Endothelial cell of coronary artery (primary cell): ENCODE data around the gene CEL. TPM values are rescaled to one million over a fixed set of nuclear protein-coding genes. Genes with fewer than 3 reads are reported as not detected.

ENCODE experiments used
- total RNA-seq: library from RNA; depleted of rRNA; stranded (reverse); fragments of >200 nt; gene quantifications from 2 replicates; pipeline ENCODE4 v1.2.3, GENCODE V29; 2014

The CEL gene
- total RNA-seq = 0.18 and 0.28 TPM in 2 replicates

DNA sequence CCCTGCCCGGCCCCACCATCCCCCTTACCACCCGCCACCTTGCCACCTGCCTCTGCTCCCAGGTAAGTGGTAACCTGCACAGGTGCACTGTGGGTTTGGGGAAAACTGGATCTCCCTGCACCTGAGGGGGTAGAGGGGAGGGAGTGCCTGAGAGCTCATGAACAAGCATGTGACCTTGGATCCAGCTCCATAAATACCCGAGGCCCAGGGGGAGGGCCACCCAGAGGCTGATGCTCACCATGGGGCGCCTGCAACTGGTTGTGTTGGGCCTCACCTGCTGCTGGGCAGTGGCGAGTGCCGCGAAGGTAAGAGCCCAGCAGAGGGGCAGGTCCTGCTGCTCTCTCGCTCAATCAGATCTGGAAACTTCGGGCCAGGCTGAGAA, at the start of gene CEL:
CEL (plus strand) TSS at position 218 of the 382 bp plus-strand sequence; CDS start at position 240, 22 bp downstream.

DNA sequence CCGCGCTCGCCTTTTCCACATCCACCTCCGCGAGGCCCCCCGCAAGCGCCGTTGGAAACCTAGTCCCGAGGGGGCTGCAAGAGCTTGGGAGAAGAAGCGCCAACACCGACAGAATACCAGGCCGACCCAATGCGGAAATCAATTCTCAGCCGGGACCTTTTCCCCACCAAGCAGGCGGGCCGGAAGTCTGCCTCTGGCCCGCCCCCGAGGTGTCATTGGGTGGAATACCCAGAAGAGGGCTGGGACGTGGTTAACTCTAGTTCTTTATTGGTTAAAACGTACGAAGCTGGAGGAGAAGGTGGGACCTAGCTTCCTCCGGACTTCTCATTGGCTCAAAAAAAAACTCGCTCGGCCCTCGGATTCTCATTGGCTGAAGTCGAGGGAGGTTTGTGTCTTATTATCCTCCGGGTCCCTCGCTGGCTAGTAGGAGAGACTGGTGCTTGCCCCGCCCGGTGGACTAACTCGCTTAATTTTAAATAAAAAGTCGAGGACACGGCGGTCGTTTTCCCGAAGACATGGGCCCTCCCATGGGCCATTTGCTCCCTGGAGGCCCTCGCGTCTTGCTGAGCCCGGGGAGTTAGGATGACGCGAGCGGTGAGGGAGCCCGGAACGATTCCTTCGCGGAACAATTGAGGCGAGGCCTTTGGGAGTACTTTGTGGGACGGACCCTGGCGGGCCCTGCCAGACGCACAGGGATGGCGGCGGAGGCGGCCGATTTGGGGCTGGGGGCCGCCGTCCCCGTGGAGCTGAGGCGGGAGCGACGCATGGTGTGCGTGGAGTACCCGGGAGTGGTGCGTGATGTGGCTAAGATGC, 31.3 kb upstream of the CEL start, which contains the start of gene GTF3C5:
GTF3C5 (plus strand) TSS at position 681 of the 813 bp plus-strand sequence; CDS start at position 696, 15 bp downstream.

Other genes with a start within 250 kb of the CEL start
- gene AK8, start 183.7 kb upstream of the CEL start, total RNA-seq = 0.09 TPM in 2 replicates
- 1.3 and 1.4 TPM in 2 replicates for gene SPACA9, start 183.1 kb upstream of the CEL start, total RNA-seq
- gene TSC1, start 117.4 kb upstream of the CEL start, total RNA-seq = 19.8 and 29.7 TPM in 2 replicates
- not detected in 2 replicates for gene GFI1B, start 83.3 kb upstream of the CEL start, total RNA-seq
- 42.4 and 50.9 TPM in 2 replicates for gene GTF3C5, start 31.0 kb upstream of the CEL start, total RNA-seq
- 30.6 and 30.9 TPM in 2 replicates for gene RALGDS, start 59.3 kb downstream of the CEL start, total RNA-seq
- 9.6 and 11.2 TPM in 2 replicates for gene GBGT1, start 101.9 kb downstream of the CEL start, total RNA-seq
- not detected in 2 replicates for gene OBP2B, start 147.3 kb downstream of the CEL start, total RNA-seq
- not detected in 2 replicates for gene ABO, start 213.2 kb downstream of the CEL start, total RNA-seq